DOHH2 (cell line): ENCODE data around the gene POLR2I.

Source experiments
- EZH2phosphoT487 ChIP-seq: fragments of 200-600 bp; sonication (generic); IDR thresholded peaks from 2 replicates; pipeline ENCODE4 v1.6.1; 2017; ENCODE audit warnings: borderline replicate concordance, mild to moderate bottlenecking, antibody characterized with exemption, low read length, moderate library complexity, mixed read lengths
- TF ChIP-seq, protein P1 (sequence below): fragments of 200-600 bp; sonication (generic); IDR thresholded peaks from one replicate; pipeline ENCODE4 v1.5.1; 2014; ENCODE audit warnings: antibody characterized with exemption, mild to moderate bottlenecking, low read depth, low read length; ENCODE audit not compliant: poor library complexity, severe bottlenecking

DNA sequence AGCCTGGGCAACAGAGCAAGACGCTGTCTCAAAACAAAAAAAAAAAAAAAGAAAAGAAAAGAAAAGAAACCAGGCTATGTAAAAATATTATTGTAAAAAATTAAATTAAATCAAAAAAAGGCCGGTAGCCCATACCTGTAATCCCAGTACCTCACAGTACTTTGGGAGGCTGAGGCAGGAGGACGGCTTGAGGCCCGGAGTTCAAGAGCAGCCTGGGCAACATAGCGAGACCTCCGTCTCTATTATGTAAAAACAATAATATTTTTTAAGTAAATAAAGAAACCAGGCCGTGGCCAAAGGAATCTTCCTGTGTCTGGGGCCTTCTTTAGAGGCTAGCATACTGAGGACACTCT lies 24.4 kb upstream of the POLR2I start:
- TF ChIP-seq, protein P1, sequence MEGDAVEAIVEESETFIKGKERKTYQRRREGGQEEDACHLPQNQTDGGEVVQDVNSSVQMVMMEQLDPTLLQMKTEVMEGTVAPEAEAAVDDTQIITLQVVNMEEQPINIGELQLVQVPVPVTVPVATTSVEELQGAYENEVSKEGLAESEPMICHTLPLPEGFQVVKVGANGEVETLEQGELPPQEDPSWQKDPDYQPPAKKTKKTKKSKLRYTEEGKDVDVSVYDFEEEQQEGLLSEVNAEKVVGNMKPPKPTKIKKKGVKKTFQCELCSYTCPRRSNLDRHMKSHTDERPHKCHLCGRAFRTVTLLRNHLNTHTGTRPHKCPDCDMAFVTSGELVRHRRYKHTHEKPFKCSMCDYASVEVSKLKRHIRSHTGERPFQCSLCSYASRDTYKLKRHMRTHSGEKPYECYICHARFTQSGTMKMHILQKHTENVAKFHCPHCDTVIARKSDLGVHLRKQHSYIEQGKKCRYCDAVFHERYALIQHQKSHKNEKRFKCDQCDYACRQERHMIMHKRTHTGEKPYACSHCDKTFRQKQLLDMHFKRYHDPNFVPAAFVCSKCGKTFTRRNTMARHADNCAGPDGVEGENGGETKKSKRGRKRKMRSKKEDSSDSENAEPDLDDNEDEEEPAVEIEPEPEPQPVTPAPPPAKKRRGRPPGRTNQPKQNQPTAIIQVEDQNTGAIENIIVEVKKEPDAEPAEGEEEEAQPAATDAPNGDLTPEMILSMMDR = no peak
- no peak for TF ChIP-seq EZH2phosphoT487
